Testis (tissue), 2 donors: Measurements from ENCODE around the gene POU6F2.

ENCODE experiments used
- CTCF ChIP-seq, 3 experiments: fragments of 450-650 bp in 2 of 3; fragments of 200-600 bp in 1 of 3; sonication (generic) in 1 of 3; IDR thresholded peaks; one replicate each; pipeline ENCODE4 v1.5.1; 2016 to 2019; ENCODE audit warnings: antibody characterized with exemption in 3 of 3, mild to moderate bottlenecking in 2 of 3, moderate library complexity in 1 of 3
- POLR2A ChIP-seq: fragments of 450-650 bp; IDR thresholded peaks from one replicate; pipeline ENCODE4 v1.6.1; 2017; ENCODE audit warnings: antibody characterized with exemption, mild to moderate bottlenecking, moderate library complexity

- no peak for TF ChIP-seq CTCF (IDR thresholded peaks at IDR 0.05)
- no peak for TF ChIP-seq POLR2A
Observed at GRCh38 chr7:39042670-39043069, 65.0 kb downstream of the POU6F2 start.
